ENCODE data around the gene GNAO1. TPM values are rescaled to one million over a fixed set of nuclear protein-coding genes. Genes with fewer than 3 reads are reported as not detected.

Gene GNAO1
- polyA plus RNA-seq, 1 of the 3 experiments (the other 2 are of a cell fraction): 0.30 TPM

DNA sequence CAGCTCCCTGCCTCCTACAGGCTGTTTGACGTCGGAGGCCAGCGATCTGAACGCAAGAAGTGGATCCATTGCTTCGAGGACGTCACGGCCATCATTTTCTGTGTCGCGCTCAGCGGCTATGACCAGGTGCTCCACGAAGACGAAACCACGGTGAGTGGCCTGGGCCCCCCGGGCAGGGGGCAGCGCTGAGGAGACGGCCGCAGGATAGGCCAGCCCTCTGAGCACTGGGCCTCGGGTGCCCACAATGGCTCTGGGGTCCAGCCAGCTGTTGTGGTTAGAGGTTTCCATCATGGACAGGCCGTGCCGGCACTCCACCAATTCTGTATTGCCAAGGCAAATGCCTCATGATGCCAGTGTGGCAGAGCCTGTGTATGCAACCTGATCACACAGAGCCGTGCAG, 145.4 kb downstream of the GNAO1 start:
- 75% methylated on average over 15 of the region's 21 CpGs for WGBS (ENCODE audit: low lambda C conversion rate)
- POLR2A ChIA-PET: no interaction called here
- TF ChIP-seq, protein P1, sequence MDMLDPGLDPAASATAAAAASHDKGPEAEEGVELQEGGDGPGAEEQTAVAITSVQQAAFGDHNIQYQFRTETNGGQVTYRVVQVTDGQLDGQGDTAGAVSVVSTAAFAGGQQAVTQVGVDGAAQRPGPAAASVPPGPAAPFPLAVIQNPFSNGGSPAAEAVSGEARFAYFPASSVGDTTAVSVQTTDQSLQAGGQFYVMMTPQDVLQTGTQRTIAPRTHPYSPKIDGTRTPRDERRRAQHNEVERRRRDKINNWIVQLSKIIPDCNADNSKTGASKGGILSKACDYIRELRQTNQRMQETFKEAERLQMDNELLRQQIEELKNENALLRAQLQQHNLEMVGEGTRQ (IDR thresholded peaks at IDR 0.05; ENCODE audit: borderline replicate concordance, low read depth, low read length): no peak
- no peak for TF ChIP-seq CHD2 (IDR thresholded peaks at IDR 0.05; ENCODE audit: low read length, partially characterized antibody)
- TF ChIP-seq USF1 (IDR thresholded peaks at IDR 0.05; ENCODE audit: borderline replicate concordance, low read depth): no peak
- TF ChIP-seq, protein P2, sequence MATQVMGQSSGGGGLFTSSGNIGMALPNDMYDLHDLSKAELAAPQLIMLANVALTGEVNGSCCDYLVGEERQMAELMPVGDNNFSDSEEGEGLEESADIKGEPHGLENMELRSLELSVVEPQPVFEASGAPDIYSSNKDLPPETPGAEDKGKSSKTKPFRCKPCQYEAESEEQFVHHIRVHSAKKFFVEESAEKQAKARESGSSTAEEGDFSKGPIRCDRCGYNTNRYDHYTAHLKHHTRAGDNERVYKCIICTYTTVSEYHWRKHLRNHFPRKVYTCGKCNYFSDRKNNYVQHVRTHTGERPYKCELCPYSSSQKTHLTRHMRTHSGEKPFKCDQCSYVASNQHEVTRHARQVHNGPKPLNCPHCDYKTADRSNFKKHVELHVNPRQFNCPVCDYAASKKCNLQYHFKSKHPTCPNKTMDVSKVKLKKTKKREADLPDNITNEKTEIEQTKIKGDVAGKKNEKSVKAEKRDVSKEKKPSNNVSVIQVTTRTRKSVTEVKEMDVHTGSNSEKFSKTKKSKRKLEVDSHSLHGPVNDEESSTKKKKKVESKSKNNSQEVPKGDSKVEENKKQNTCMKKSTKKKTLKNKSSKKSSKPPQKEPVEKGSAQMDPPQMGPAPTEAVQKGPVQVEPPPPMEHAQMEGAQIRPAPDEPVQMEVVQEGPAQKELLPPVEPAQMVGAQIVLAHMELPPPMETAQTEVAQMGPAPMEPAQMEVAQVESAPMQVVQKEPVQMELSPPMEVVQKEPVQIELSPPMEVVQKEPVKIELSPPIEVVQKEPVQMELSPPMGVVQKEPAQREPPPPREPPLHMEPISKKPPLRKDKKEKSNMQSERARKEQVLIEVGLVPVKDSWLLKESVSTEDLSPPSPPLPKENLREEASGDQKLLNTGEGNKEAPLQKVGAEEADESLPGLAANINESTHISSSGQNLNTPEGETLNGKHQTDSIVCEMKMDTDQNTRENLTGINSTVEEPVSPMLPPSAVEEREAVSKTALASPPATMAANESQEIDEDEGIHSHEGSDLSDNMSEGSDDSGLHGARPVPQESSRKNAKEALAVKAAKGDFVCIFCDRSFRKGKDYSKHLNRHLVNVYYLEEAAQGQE (IDR thresholded peaks at IDR 0.05; ENCODE audit: low read depth, low read length): no peak
- Histone ChIP-seq H3K27me3 (ENCODE audit: insufficient read depth) (no peaks in the 10 kb centered on the region), H3K9me2 (no peaks in the 10 kb centered on the region), H3K27ac (ENCODE audit: low read depth in 2 of 2, low read length in 1 of 2) (no peak overlapping the region), H3K4me1 (ENCODE audit: control insufficient read depth in 1 of 2, insufficient read depth in 2 of 2, low read depth in 1 of 2, low read length in 1 of 2) (peaks cover 0 to 5% of the 10 kb centered on the region in 2 experiments; a peak in 1 of 4 replicates), H3K9ac (no peak overlapping the region), H3F3A (replicated peaks; ENCODE audit: insufficient read depth) (no peaks in the 10 kb centered on the region), H4K20me1 (ENCODE audit: insufficient read depth) (no peaks in the 10 kb centered on the region), H2AFZ (ENCODE audit: low read depth) (no peak overlapping the region), H3K36me3 (replicated peaks in 1 of 2; ENCODE audit: control insufficient read depth in 1 of 2, insufficient read depth in 2 of 2, low read length in 1 of 2) (no peaks in the 10 kb centered on the region), H3K9me3 (no peaks in the 10 kb centered on the region), H3K4me3 (ENCODE audit: low read depth in 2 of 2, low read length in 1 of 2) (no peak overlapping the region), H3K79me2 (ENCODE audit: insufficient read depth) (no peaks in the 10 kb centered on the region), H3K4me2 (no peak overlapping the region)
- CTCF ChIA-PET: no interaction called here
- no peak for DNase-seq

GRCh38 chr16:56337131-56337857, 146.0 kb downstream of the GNAO1 start:
- Histone ChIP-seq H3K4me3 (ENCODE audit: low read depth in 2 of 2, low read length in 1 of 2) (no peak overlapping the region), H3F3A (replicated peaks; ENCODE audit: insufficient read depth) (no peaks in the 10 kb centered on the region), H3K27ac (ENCODE audit: low read depth in 2 of 2, low read length in 1 of 2) (no peak overlapping the region), H3K79me2 (ENCODE audit: insufficient read depth) (no peaks in the 10 kb centered on the region), H3K9ac (no peak overlapping the region), H3K36me3 (replicated peaks in 1 of 2; ENCODE audit: control insufficient read depth in 1 of 2, insufficient read depth in 2 of 2, low read length in 1 of 2) (no peaks in the 10 kb centered on the region), H3K4me1 (ENCODE audit: control insufficient read depth in 1 of 2, insufficient read depth in 2 of 2, low read depth in 1 of 2, low read length in 1 of 2) (peaks cover 0 to 11% of the 10 kb centered on the region in 2 experiments; a peak in 1 of 4 replicates), H4K20me1 (ENCODE audit: insufficient read depth) (no peaks in the 10 kb centered on the region), H3K9me3 (no peaks in the 10 kb centered on the region), H3K9me2 (no peaks in the 10 kb centered on the region), H3K27me3 (ENCODE audit: insufficient read depth) (no peaks in the 10 kb centered on the region), H3K4me2 (no peak overlapping the region), H2AFZ (ENCODE audit: low read depth) (no peak overlapping the region)
- ChIA-PET CTCF (interaction anchor here (3.2 kb wide), 1 partner anchor 19 kb away, joined by 14 read pairs; no protein-coding TSS in a partner anchor), POLR2A (no interaction called here)
- DNase-seq: no peak
- WGBS (ENCODE audit: low lambda C conversion rate): 74% methylated on average over 8 of the region's 11 CpGs
- TF ChIP-seq, protein P2 (IDR thresholded peaks at IDR 0.05; ENCODE audit: low read depth, low read length): no peak
- TF ChIP-seq FOXM1 (IDR thresholded peaks at IDR 0.05; ENCODE audit: low read depth): no peak
- TF ChIP-seq RAD21 (IDR thresholded peaks at IDR 0.05; ENCODE audit: low read length): no peak
- TF ChIP-seq RFX5 (IDR thresholded peaks at IDR 0.05; ENCODE audit: low read length): no peak
- no peak for TF ChIP-seq SIN3A (IDR thresholded peaks at IDR 0.05; ENCODE audit: borderline replicate concordance, low read depth, low read length)
- TF ChIP-seq PBX3 (IDR thresholded peaks at IDR 0.05): no peak
- no peak for TF ChIP-seq MEF2A (IDR thresholded peaks at IDR 0.05; ENCODE audit: borderline replicate concordance, low read depth)
- TF ChIP-seq RXRA (IDR thresholded peaks at IDR 0.05; ENCODE audit: borderline replicate concordance, low read depth): no peak
- TF ChIP-seq, protein P1 (IDR thresholded peaks at IDR 0.05; ENCODE audit: borderline replicate concordance, low read depth, low read length): no peak
- no peak for TF ChIP-seq FOXJ3 (CRISPR knock-in tag; IDR thresholded peaks at IDR 0.05)
- no peak for TF ChIP-seq CHD2 (IDR thresholded peaks at IDR 0.05; ENCODE audit: low read length, partially characterized antibody)
